ENCODE data around the gene CEMP1. TPM values are rescaled to one million over a fixed set of nuclear protein-coding genes. Genes with fewer than 3 reads are reported as not detected.

CEMP1 gene
- total RNA-seq, 1 donor from 2014 or later = not detected

DNA sequence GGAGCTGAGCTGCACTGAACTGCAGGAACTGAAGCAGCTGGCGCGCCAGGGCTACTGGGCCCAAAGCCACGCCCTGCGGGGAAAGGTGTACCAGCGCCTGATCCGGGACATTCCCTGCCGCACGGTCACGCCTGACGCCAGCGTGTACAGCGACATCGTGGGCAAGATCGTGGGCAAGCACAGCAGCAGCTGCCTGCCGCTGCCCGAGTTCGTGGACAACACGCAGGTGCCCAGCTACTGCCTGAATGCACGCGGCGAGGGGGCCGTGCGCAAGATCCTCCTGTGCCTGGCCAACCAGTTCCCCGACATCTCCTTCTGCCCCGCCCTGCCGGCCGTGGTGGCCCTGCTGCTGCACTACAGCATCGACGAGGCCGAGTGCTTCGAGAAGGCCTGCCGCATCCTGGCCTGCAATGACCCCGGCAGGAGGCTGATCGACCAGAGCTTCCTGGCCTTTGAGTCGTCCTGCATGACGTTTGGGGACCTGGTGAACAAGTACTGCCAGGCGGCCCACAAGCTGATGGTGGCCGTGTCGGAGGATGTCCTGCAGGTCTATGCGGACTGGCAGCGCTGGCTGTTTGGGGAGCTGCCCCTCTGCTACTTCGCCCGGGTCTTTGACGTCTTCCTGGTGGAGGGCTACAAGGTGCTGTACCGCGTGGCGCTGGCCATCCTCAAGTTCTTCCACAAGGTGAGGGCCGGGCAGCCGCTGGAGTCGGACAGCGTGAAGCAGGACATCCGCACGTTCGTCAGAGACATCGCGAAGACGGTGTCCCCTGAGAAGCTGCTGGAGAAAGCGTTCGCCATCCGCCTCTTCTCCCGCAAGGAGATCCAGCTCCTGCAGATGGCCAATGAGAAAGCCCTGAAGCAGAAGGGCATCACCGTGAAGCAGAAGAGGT is 34.7 kb downstream of the CEMP1 start:
- Mint-ChIP-seq H3K27ac (ENCODE audit: unreplicated experiment) (no peak overlapping the region), H3K4me1 (ENCODE audit: unreplicated experiment) (no peaks in the 10 kb centered on the region), H3K27me3 (ENCODE audit: unreplicated experiment) (peaks cover 7% of the 10 kb centered on the region), H3K4me3 (ENCODE audit: unreplicated experiment) (no peak overlapping the region), H3K36me3 (ENCODE audit: low read depth, unreplicated experiment) (peaks cover 7% of the 10 kb centered on the region), H3K9me3 (ENCODE audit: unreplicated experiment) (no peaks in the 10 kb centered on the region)
- no peak for DNase-seq (ENCODE audit: low spot score)
- TF ChIP-seq, protein P1, sequence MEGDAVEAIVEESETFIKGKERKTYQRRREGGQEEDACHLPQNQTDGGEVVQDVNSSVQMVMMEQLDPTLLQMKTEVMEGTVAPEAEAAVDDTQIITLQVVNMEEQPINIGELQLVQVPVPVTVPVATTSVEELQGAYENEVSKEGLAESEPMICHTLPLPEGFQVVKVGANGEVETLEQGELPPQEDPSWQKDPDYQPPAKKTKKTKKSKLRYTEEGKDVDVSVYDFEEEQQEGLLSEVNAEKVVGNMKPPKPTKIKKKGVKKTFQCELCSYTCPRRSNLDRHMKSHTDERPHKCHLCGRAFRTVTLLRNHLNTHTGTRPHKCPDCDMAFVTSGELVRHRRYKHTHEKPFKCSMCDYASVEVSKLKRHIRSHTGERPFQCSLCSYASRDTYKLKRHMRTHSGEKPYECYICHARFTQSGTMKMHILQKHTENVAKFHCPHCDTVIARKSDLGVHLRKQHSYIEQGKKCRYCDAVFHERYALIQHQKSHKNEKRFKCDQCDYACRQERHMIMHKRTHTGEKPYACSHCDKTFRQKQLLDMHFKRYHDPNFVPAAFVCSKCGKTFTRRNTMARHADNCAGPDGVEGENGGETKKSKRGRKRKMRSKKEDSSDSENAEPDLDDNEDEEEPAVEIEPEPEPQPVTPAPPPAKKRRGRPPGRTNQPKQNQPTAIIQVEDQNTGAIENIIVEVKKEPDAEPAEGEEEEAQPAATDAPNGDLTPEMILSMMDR (IDR thresholded peaks at IDR 0.05; ENCODE audit: unreplicated experiment) = no peak

DNA sequence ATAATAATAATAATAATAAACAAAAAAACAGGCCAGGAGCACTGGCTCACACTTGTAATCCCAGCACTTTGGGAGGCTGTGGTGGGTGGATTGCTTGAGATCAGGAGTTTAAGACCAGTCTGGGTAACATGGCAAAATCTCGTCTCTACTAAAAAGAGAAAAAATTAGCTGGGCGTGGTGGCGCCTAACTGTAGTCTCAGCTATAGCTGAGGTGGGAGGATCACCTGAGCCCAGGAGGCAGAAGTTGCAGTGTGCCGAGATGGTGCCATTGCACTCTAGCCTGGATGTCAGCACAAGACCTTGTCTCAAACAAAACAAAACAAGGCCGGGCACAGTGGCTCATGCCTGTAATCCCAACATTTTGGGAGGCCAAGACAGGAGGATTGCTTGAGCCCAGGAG is 36.2 kb downstream of the CEMP1 start:
- TF ChIP-seq, protein P1 (IDR thresholded peaks at IDR 0.05; ENCODE audit: unreplicated experiment) = no peak
- DNase-seq (ENCODE audit: low spot score) = no peak
- Mint-ChIP-seq H3K9me3 (ENCODE audit: unreplicated experiment) (no peaks in the 10 kb centered on the region), H3K4me1 (ENCODE audit: unreplicated experiment) (no peaks in the 10 kb centered on the region), H3K4me3 (ENCODE audit: unreplicated experiment) (no peak overlapping the region), H3K27me3 (ENCODE audit: unreplicated experiment) (peaks cover 3% of the 10 kb centered on the region), H3K36me3 (ENCODE audit: low read depth, unreplicated experiment) (peaks cover 7% of the 10 kb centered on the region), H3K27ac (ENCODE audit: unreplicated experiment) (no peak overlapping the region)

DNA sequence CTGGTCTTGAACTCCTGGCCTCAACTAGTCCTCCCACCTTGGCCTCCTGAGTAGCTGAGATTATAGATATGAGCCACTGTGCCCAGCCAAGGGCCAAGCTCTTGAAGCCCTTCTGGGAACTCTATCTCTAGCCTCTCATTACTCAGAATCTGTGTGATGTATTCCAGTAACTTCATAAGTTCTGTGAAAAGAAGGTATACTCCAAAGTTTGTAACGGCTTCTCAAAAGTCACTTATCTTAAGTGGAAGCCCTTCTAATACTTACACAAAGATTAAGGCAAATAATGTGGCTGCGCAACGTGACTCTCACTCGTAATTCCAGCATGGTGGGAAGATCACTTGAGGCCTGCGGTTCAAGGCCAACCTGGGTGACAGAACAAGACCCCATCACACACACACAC is 36.6 kb downstream of the CEMP1 start:
- TF ChIP-seq, protein P1 (IDR thresholded peaks at IDR 0.05; ENCODE audit: unreplicated experiment) = no peak
- DNase-seq (ENCODE audit: low spot score) = no peak
- Mint-ChIP-seq H3K4me1 (ENCODE audit: unreplicated experiment) (no peaks in the 10 kb centered on the region), H3K27me3 (ENCODE audit: unreplicated experiment) (peaks cover 3% of the 10 kb centered on the region), H3K4me3 (ENCODE audit: unreplicated experiment) (no peak overlapping the region), H3K9me3 (ENCODE audit: unreplicated experiment) (no peaks in the 10 kb centered on the region), H3K36me3 (ENCODE audit: low read depth, unreplicated experiment) (peaks cover 7% of the 10 kb centered on the region), H3K27ac (ENCODE audit: unreplicated experiment) (no peak overlapping the region)

DNA sequence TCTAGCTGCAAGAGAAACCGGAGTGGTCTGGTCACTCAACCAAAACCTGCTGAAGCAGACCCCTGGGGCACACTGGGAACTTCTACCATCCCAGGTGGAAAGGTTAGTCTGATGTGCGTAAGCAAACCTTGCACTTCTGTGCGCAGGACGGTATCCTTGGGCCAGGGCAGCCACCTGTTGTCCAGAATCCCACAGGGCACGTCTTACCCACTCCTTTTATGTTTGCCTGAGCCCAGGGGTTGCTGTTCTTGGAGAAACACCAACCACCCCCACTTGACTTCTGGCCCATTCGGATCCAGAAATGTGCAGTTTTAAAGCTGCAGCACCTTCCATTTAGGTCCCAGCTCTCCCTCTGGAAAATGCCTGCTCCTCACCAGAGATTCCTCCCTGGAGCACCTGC is 37.6 kb downstream of the CEMP1 start:
- H3K27ac Mint-ChIP-seq (ENCODE audit: unreplicated experiment) = no peak overlapping the region
- DNase-seq (ENCODE audit: low spot score) = no peak
- H3K27me3 Mint-ChIP-seq (ENCODE audit: unreplicated experiment) = peaks cover 3% of the 10 kb centered on the region
- TF ChIP-seq, protein P1 (IDR thresholded peaks at IDR 0.05; ENCODE audit: unreplicated experiment) = no peak
- peaks cover 7% of the 10 kb centered on the region for H3K36me3 Mint-ChIP-seq (ENCODE audit: low read depth, unreplicated experiment)
- no peaks in the 10 kb centered on the region for H3K9me3 Mint-ChIP-seq (ENCODE audit: unreplicated experiment)
- no peaks in the 10 kb centered on the region for H3K4me1 Mint-ChIP-seq (ENCODE audit: unreplicated experiment)
- H3K4me3 Mint-ChIP-seq (ENCODE audit: unreplicated experiment) = no peak overlapping the region

DNA sequence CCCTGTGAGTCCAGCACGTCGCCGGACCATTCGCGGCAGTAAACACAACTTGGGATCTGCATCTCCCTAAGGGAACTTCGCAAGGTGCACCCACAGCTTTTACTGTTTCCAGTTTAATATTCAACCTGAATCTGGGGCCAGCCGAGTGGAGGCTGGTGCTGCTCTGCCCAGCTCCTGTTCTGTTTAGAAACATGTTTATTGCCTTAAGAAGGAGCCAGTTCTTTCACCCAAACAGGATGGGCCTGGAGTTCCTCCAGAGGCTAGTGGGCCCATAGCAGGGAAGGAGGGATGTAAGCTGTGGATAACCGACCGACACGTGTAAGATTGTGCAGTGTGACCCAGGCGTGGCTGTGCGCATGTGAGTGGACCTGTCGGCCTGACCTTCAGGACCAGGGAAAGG is 38.9 kb downstream of the CEMP1 start:
- Mint-ChIP-seq H3K9me3 (ENCODE audit: unreplicated experiment) (no peaks in the 10 kb centered on the region), H3K36me3 (ENCODE audit: low read depth, unreplicated experiment) (peaks cover under 1% of the 10 kb centered on the region), H3K4me1 (ENCODE audit: unreplicated experiment) (peaks cover 3% of the 10 kb centered on the region), H3K27ac (ENCODE audit: unreplicated experiment) (no peak overlapping the region), H3K27me3 (ENCODE audit: unreplicated experiment) (peaks cover 2% of the 10 kb centered on the region), H3K4me3 (ENCODE audit: unreplicated experiment) (no peak overlapping the region)
- TF ChIP-seq, protein P1 (IDR thresholded peaks at IDR 0.05; ENCODE audit: unreplicated experiment) = no peak
- DNase-seq (ENCODE audit: low spot score) = no peak

Measured in endothelial cell (in vitro differentiated cells).